RPMI7951 (cell line): ENCODE data around the gene SHKBP1. TPM values are rescaled to one million over a fixed set of nuclear protein-coding genes. Genes with fewer than 3 reads are reported as not detected.
"Not testable (repeated sequence)": the region's sequence is repeated elsewhere in the genome, so short reads cannot be mapped to it uniquely, and the experiment has no call there.

Source experiments
- DNase-seq: peaks from one replicate; pipeline ENCODE4 v3.0.0-alpha.2; 2012; ENCODE audit warnings: low read depth
- total RNA-seq: library from RNA; depleted of rRNA; stranded (reverse); fragments of >200 nt; shearing (Covaris generic); gene quantifications from 2 replicates; pipeline ENCODE4 v1.2.3, GENCODE V29; 2014

The SHKBP1 gene
- total RNA-seq, 1 experiment from 2014 or later: 33.3 TPM

GRCh38 chr19:40585241-40585981, 8.7 kb downstream of the SHKBP1 start:
- DNase-seq: peak; percentile 62

GRCh38 chr19:40585982-40586422, 9.3 kb downstream of the SHKBP1 start:
- DNase-seq: no peak

- DNase-seq: no peak
These were observed 9.9 kb downstream of the SHKBP1 start for GRCh38 chr19:40586611-40587010.

- DNase-seq: no peak
These were observed 11.6 kb downstream of the SHKBP1 start for GRCh38 chr19:40588110-40588854.

GRCh38 chr19:40588926-40589569, 12.4 kb downstream of the SHKBP1 start:
- DNase-seq: no peak

- DNase-seq: no peak
These were observed 13.1 kb downstream of the SHKBP1 start for GRCh38 chr19:40589591-40590429.

GRCh38 chr19:40590464-40591265, 14.0 kb downstream of the SHKBP1 start:
- DNase-seq: no peak

- DNase-seq: not testable (repeated sequence)
These were observed 15.1 kb downstream of the SHKBP1 start for GRCh38 chr19:40591724-40592123.

GRCh38 chr19:40592170-40592569, 15.5 kb downstream of the SHKBP1 start:
- peak; percentile 71 for DNase-seq

- DNase-seq: no peak
These were observed 17.6 kb downstream of the SHKBP1 start for GRCh38 chr19:40594255-40594654.

GRCh38 chr19:40594657-40595091, 18.0 kb downstream of the SHKBP1 start:
- DNase-seq: peak; percentile 50

GRCh38 chr19:40596608-40597328, 20.1 kb downstream of the SHKBP1 start:
- peak; percentile 63 for DNase-seq

- DNase-seq: no peak
These were observed 20.7 kb downstream of the SHKBP1 start for GRCh38 chr19:40597329-40597838.

GRCh38 chr19:40598121-40598917, 21.6 kb downstream of the SHKBP1 start:
- peak; percentile 81 for DNase-seq

GRCh38 chr19:40598918-40599307, 22.2 kb downstream of the SHKBP1 start:
- no peak for DNase-seq

- DNase-seq: no peak
These were observed 22.7 kb downstream of the SHKBP1 start for GRCh38 chr19:40599331-40599901.

- no peak for DNase-seq
These were observed 23.4 kb downstream of the SHKBP1 start for GRCh38 chr19:40599902-40600569.

- no peak for DNase-seq
These were observed 24.0 kb downstream of the SHKBP1 start for GRCh38 chr19:40600570-40601133.
